ENCODE data around the gene TRMT2A.

DNA sequence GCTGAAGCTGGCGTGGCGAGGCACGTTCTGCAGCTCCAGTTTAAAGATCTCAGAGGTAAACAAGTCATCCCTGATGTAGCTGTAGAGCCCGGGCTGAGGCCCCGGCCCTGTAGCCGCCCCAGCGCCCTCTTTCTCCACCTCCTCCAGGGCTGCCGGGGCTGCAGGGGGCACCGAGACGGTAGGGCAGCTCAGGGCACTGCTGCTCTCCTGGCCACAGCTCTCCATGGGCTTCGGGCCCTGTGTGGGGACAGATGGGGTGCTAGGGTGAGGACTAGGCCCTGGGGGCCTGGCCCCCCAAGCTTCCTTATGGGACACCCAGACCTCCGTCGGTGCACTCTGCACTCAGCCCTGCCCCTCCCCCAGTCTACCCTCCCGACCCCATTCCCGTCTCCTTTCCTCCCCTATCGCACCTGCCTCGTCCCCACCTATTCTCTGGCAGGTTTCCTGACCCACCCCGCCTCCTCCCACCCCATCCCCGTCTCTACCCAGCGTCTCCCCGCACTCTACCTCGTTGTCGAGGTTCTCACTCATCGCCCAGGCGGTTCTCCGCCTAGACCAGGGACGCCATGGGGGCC, 563 bp downstream of the TRMT2A start:
- TF ChIP-seq POLR2A (IDR thresholded peaks at IDR 0.05) (no peak), CTCF (IDR thresholded peaks at IDR 0.05) (no peak)
